Prostate gland (tissue), 2 donors: ENCODE measurements around the gene SHC2. TPM values are rescaled to one million over a fixed set of nuclear protein-coding genes. Genes with fewer than 3 reads are reported as not detected.

Source experiments
- DNase-seq: peaks from one replicate; pipeline ENCODE4 v3.0.0-alpha.2; 2019; ENCODE audit warnings: low spot score
- H3K27ac ChIP-seq, 2 donors: fragments of 200-600 bp; sonication (generic); 2 replicates each; pipeline ENCODE4 v1.5.1; 2017 to 2019
- H3K27me3 ChIP-seq: fragments of 200-600 bp; sonication (generic); replicated peaks from 2 replicates; pipeline ENCODE4 v1.5.1; 2019; ENCODE audit not compliant: insufficient read depth
- H3K36me3 ChIP-seq, 2 donors: fragments of 200-600 bp; sonication (generic); 1 replicate in 1 of 2; 2 replicates in 1 of 2; pipeline versions ENCODE4 v1.5.1 to v1.8.1; 2017 to 2019
- H3K4me1 ChIP-seq: fragments of 200-600 bp; sonication (generic); replicated peaks from 2 replicates; pipeline ENCODE4 v1.5.1; 2019
- H3K4me3 ChIP-seq, 2 donors: fragments of 200-600 bp; sonication (generic); 2 replicates each; pipeline ENCODE4 v1.5.1; 2017 to 2019
- H3K9me3 ChIP-seq: fragments of 200-600 bp; sonication (generic); 2 replicates; pipeline ENCODE4 v1.5.1; 2017
- CTCF ChIP-seq, 4 experiments: fragments of 200-600 bp in 2 of 4; fragments of 450-650 bp in 2 of 4; sonication (generic) in 2 of 4; IDR thresholded peaks; 1 replicate in 3 of 4; 2 replicates in 1 of 4; pipeline ENCODE4 v1.5.1; 2016 to 2019; ENCODE audit warnings: antibody characterized with exemption in 4 of 4, mild to moderate bottlenecking in 2 of 4, moderate library complexity in 2 of 4
- POLR2A ChIP-seq: fragments of 450-650 bp; IDR thresholded peaks from one replicate; pipeline ENCODE4 v1.6.1; 2016; ENCODE audit warnings: antibody characterized with exemption, mild to moderate bottlenecking
- POLR2AphosphoS5 ChIP-seq: sonication (generic); formaldehyde crosslinking; IDR thresholded peaks from one replicate; pipeline ENCODE4 v1.6.1; 2017; ENCODE audit warnings: antibody characterized with exemption
- WGBS: methylation state at CpG from one replicate; pipeline ENCODE4 v1.1.5; 2018; 5-methylcytosine and 5-hydroxymethylcytosine counted together
- intact Hi-C: fragments of 100-400 bp; cut with DNase I; formaldehyde crosslinking; loops from one replicate; pipeline ENCODE4 v1.14.2; 2022
- total RNA-seq, 2 donors: library from RNA; depleted of rRNA; stranded (reverse); fragments of >200 nt; gene quantifications; one replicate each; pipeline ENCODE4 v1.1.0, GENCODE V29; 2016

The SHC2 gene
- total RNA-seq, 2 donors from 2014 or later = 52.2 to 83.4 TPM

DNA sequence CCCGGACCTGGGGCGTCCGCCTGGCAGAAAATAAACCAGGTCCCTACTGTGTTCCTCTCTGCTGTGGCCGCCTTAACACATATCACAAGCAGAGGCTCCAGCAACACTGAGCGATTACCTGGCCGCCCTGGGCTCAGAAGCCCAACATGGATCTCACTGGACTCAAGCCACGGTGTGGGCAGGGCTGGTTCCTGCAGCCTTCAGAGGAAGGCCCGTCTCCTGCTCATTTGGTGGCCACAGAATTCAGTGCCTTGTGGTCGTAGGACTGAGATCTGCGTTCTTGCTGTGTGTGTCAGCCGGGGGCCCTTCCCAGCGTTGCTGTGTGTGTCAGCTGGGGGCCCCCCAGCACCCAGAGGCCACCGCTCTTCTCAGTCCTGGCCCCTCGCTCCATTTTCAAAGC is 82.1 kb downstream of the SHC2 start:
- no peak for DNase-seq
- Histone ChIP-seq H3K27me3 (no peaks in the 10 kb centered on the region), H3K27ac (no peak overlapping the region), H3K9me3 (no peaks in the 10 kb centered on the region), H3K36me3 (no peaks in the 10 kb centered on the region), H3K4me3 (no peak overlapping the region), H3K4me1 (no peaks in the 10 kb centered on the region)
- 78% methylated on average over 14 of the region's 14 CpGs for WGBS
- intact Hi-C loops = no loop called here
- TF ChIP-seq POLR2AphosphoS5 = no peak
- no peak for TF ChIP-seq POLR2A
- no peak for TF ChIP-seq CTCF (IDR thresholded peaks at IDR 0.05)

GRCh38 chr19:377801-378581 is 82.8 kb downstream of the SHC2 start:
- no peak for TF ChIP-seq POLR2A
- TF ChIP-seq CTCF (IDR thresholded peaks at IDR 0.05) = peak in 1 of 4 experiments; percentile 23
- TF ChIP-seq POLR2AphosphoS5 = peak; percentile 49
- DNase-seq = peak; percentile 28
- Histone ChIP-seq H3K27me3 (no peaks in the 10 kb centered on the region), H3K36me3 (no peaks in the 10 kb centered on the region), H3K27ac (no peak overlapping the region), H3K4me1 (no peaks in the 10 kb centered on the region), H3K4me3 (no peak overlapping the region), H3K9me3 (no peaks in the 10 kb centered on the region)
- 50% methylated on average over 32 of the region's 38 CpGs for WGBS
- intact Hi-C loops = no loop called here

DNA sequence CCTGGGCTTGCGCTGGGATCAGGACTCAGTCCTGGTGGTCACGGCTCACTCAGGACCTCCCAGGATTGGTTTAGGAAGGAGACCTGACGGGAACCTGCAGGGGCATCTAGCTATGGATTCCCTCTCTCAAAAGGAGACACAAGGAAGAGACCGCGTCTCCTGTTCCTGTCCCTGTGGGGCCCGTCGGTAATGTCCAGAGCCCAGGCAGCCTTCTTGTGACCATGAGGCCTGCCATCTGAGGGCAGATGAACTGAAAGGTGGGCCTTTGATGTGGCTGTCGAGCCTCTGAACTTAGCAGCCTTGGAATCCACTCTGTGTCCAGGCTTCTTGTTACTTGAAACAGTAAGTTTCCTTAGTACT is 84.7 kb downstream of the SHC2 start:
- TF ChIP-seq POLR2A (no peak), CTCF (IDR thresholded peaks at IDR 0.05) (no peak), POLR2AphosphoS5 (no peak)
- intact Hi-C loops = no loop called here

GRCh38 chr19:375395-376110 is 85.3 kb downstream of the SHC2 start:
- DNase-seq = no peak
- intact Hi-C loops = no loop called here
- Histone ChIP-seq H3K27ac (no peak overlapping the region), H3K4me1 (peaks cover 6% of the 10 kb centered on the region), H3K27me3 (no peaks in the 10 kb centered on the region), H3K36me3 (no peaks in the 10 kb centered on the region), H3K9me3 (no peaks in the 10 kb centered on the region), H3K4me3 (no peak overlapping the region)
- TF ChIP-seq POLR2A (no peak), POLR2AphosphoS5 (no peak), CTCF (IDR thresholded peaks at IDR 0.05) (no peak)
- WGBS = 87% methylated on average over 43 of the region's 43 CpGs

More for the DNA sequence above, 84.7 kb downstream of the SHC2 start:
- Histone ChIP-seq H3K4me3 (no peak overlapping the region), H3K27ac (no peak overlapping the region), H3K9me3 (no peaks in the 10 kb centered on the region), H3K36me3 (no peaks in the 10 kb centered on the region), H3K27me3 (no peaks in the 10 kb centered on the region), H3K4me1 (peaks cover 6% of the 10 kb centered on the region)
- WGBS = 90% methylated on average over 8 of the region's 8 CpGs
- DNase-seq = no peak
